ENCODE data around the gene SYNGR3. TPM values are rescaled to one million over a fixed set of nuclear protein-coding genes. Genes with fewer than 3 reads are reported as not detected.

The SYNGR3 gene
- total RNA-seq, 2 donors from 2014 or later, result 0.52 to 2.1 TPM

GRCh38 chr16:1980030-1980769, 9.6 kb upstream of the SYNGR3 start:
- Histone ChIP-seq H3K4me1 (peaks cover 0 to 40% of the 10 kb centered on the region in 2 donors), H3K27me3 (peaks cover 7 to 9% of the 10 kb centered on the region in 2 donors), H3K36me3 (peaks cover 35% of the 10 kb centered on the region), H3K4me3 (no peak overlapping the region), H3K27ac (no peak overlapping the region), H3K9me3 (no peaks in the 10 kb centered on the region)
- DNase-seq (ENCODE audit: low spot score), result no peak
- TF ChIP-seq CTCF (IDR thresholded peaks at IDR 0.05), result no peak

- Histone ChIP-seq H3K4me3 (no peak overlapping the region), H3K27me3 (peaks cover 7 to 9% of the 10 kb centered on the region in 2 donors), H3K4me1 (peaks cover 0 to 42% of the 10 kb centered on the region in 2 donors), H3K9me3 (no peaks in the 10 kb centered on the region), H3K27ac (no peak overlapping the region), H3K36me3 (peaks cover 33% of the 10 kb centered on the region)
- no peak for TF ChIP-seq CTCF (IDR thresholded peaks at IDR 0.05)
- DNase-seq (ENCODE audit: low spot score), result no peak
Measured at GRCh38 chr16:1980770-1981087, 9.0 kb upstream of the SYNGR3 start.

GRCh38 chr16:1981398-1981836, 8.4 kb upstream of the SYNGR3 start, which contains the start of gene NOXO1:
Gene NOXO1 (minus strand): TSS chr16:1981469. CDS start chr16:1981179, 290 bp downstream.
- peaks cover 7 to 9% of the 10 kb centered on the region in 2 donors for H3K27me3 ChIP-seq

GRCh38 chr16:1982013-1982433, 7.7 kb upstream of the SYNGR3 start:
- no peak for DNase-seq (ENCODE audit: low spot score)
- Histone ChIP-seq H3K4me1 (peaks cover 0 to 42% of the 10 kb centered on the region in 2 donors), H3K4me3 (no peak overlapping the region), H3K9me3 (no peaks in the 10 kb centered on the region), H3K27me3 (peaks cover 7 to 9% of the 10 kb centered on the region in 2 donors), H3K36me3 (peaks cover 29% of the 10 kb centered on the region), H3K27ac (no peak overlapping the region)
- no peak for TF ChIP-seq CTCF (IDR thresholded peaks at IDR 0.05)

More at GRCh38 chr16:1981398-1981836, 8.4 kb upstream of the SYNGR3 start, which contains the start of gene NOXO1:
- Histone ChIP-seq H3K4me1 (peaks cover 0 to 42% of the 10 kb centered on the region in 2 donors), H3K9me3 (no peaks in the 10 kb centered on the region), H3K36me3 (peaks cover 33% of the 10 kb centered on the region), H3K4me3 (no peak within 1 kb of the TSS), H3K27ac (no peak within 1 kb of the TSS)
- no peak for DNase-seq (ENCODE audit: low spot score)
- no peak for TF ChIP-seq CTCF (IDR thresholded peaks at IDR 0.05)

- Histone ChIP-seq H3K27me3 (peaks cover 7 to 9% of the 10 kb centered on the region in 2 donors), H3K4me1 (peaks cover 0 to 42% of the 10 kb centered on the region in 2 donors), H3K4me3 (peak overlapping the region; percentile 96), H3K36me3 (peaks cover 19% of the 10 kb centered on the region), H3K9me3 (no peaks in the 10 kb centered on the region), H3K27ac (peak overlapping the region; percentile 66 to 80)
- TF ChIP-seq CTCF (IDR thresholded peaks at IDR 0.05), result no peak
- no peak for DNase-seq (ENCODE audit: low spot score)
Measured at GRCh38 chr16:1982991-1983543, 6.7 kb upstream of the SYNGR3 start.

Measured in right atrium auricular region (tissue), 2 donors.